Glutamatergic neuron (in vitro differentiated cells): ENCODE measurements around the gene CCNY. TPM values are rescaled to one million over a fixed set of nuclear protein-coding genes. Genes with fewer than 3 reads are reported as not detected.

Experiments
- DNase-seq: peaks from one replicate; pipeline ENCODE4 v3.0.0; 2022
- H3K27ac Mint-ChIP-seq: one replicate; pipeline ENCODE4 v1.8.0; 2020; ENCODE audit warnings: mild to moderate bottlenecking, mixed read lengths, inconsistent platforms; ENCODE audit not compliant: unreplicated experiment
- H3K27me3 Mint-ChIP-seq: one replicate; pipeline ENCODE4 v1.8.0; 2020; ENCODE audit warnings: mild to moderate bottlenecking, moderate library complexity, mixed read lengths, inconsistent platforms; ENCODE audit not compliant: unreplicated experiment
- H3K36me3 Mint-ChIP-seq: one replicate; pipeline ENCODE4 v1.8.0; 2020; ENCODE audit warnings: mild to moderate bottlenecking, mixed read lengths, inconsistent platforms; ENCODE audit not compliant: unreplicated experiment
- H3K4me1 Mint-ChIP-seq: one replicate; pipeline ENCODE4 v1.8.0; 2020; ENCODE audit warnings: mild to moderate bottlenecking, low read depth, mixed read lengths, inconsistent platforms; ENCODE audit not compliant: unreplicated experiment
- H3K4me3 Mint-ChIP-seq: one replicate; pipeline ENCODE4 v1.8.0; 2020; ENCODE audit warnings: mild to moderate bottlenecking, mixed read lengths, inconsistent platforms; ENCODE audit not compliant: unreplicated experiment
- H3K9me3 Mint-ChIP-seq: one replicate; pipeline ENCODE4 v1.8.0; 2020; ENCODE audit warnings: mild to moderate bottlenecking, moderate library complexity, mixed read lengths, inconsistent platforms; ENCODE audit not compliant: unreplicated experiment
- CTCF ChIP-seq: fragments of 200-600 bp; sonication (generic); IDR thresholded peaks from one replicate; pipeline ENCODE4 v1.5.0; 2021; ENCODE audit not compliant: partially characterized antibody, unreplicated experiment
- total RNA-seq: library from RNA; stranded (reverse); fragmentation: NEBNext Ultra II Directional; extraction: Animal tissue kit (Norgen Biotek cat#: 25700); gene quantifications from one replicate; pipeline ENCODE4 v1.2.1, GENCODE V29; 2021; ENCODE audit not compliant: unreplicated experiment

CCNY gene
- total RNA-seq, 1 donor from 2014 or later, result 219 TPM

GRCh38 chr10:35438718-35439571 lies 102.6 kb downstream of the CCNY start:
- peaks cover 17% of the 10 kb centered on the region for H3K36me3 Mint-ChIP-seq
- no peak overlapping the region for H3K4me3 Mint-ChIP-seq
- H3K27me3 Mint-ChIP-seq, result peaks cover 4% of the 10 kb centered on the region
- H3K4me1 Mint-ChIP-seq, result peaks cover 25% of the 10 kb centered on the region
- no peak for DNase-seq
- TF ChIP-seq CTCF, result no peak
- peaks cover 24% of the 10 kb centered on the region for H3K9me3 Mint-ChIP-seq
- no peak overlapping the region for H3K27ac Mint-ChIP-seq

- Mint-ChIP-seq H3K27ac (no peak overlapping the region), H3K36me3 (peaks cover 24% of the 10 kb centered on the region), H3K9me3 (peaks cover 26% of the 10 kb centered on the region), H3K4me3 (no peak overlapping the region), H3K4me1 (peaks cover 21% of the 10 kb centered on the region), H3K27me3 (peaks cover 9% of the 10 kb centered on the region)
- DNase-seq, result no peak
- no peak for TF ChIP-seq CTCF
Measured at GRCh38 chr10:35440016-35440415, 103.7 kb downstream of the CCNY start.

- peaks cover 30% of the 10 kb centered on the region for H3K36me3 Mint-ChIP-seq
- peaks cover 25% of the 10 kb centered on the region for H3K9me3 Mint-ChIP-seq
- DNase-seq, result no peak
- H3K4me3 Mint-ChIP-seq, result no peak overlapping the region
- H3K27me3 Mint-ChIP-seq, result peaks cover 12% of the 10 kb centered on the region
- H3K4me1 Mint-ChIP-seq, result peaks cover 28% of the 10 kb centered on the region
- H3K27ac Mint-ChIP-seq, result no peak overlapping the region
- no peak for TF ChIP-seq CTCF
Measured at GRCh38 chr10:35442028-35442427, 105.7 kb downstream of the CCNY start.

GRCh38 chr10:35442592-35442991 lies 106.3 kb downstream of the CCNY start:
- no peak for TF ChIP-seq CTCF
- peaks cover 30% of the 10 kb centered on the region for H3K36me3 Mint-ChIP-seq
- no peak overlapping the region for H3K27ac Mint-ChIP-seq
- no peak overlapping the region for H3K4me3 Mint-ChIP-seq
- H3K4me1 Mint-ChIP-seq, result peaks cover 31% of the 10 kb centered on the region
- peaks cover 26% of the 10 kb centered on the region for H3K9me3 Mint-ChIP-seq
- no peak for DNase-seq
- H3K27me3 Mint-ChIP-seq, result peaks cover 13% of the 10 kb centered on the region

- TF ChIP-seq CTCF, result no peak
- peaks cover 23% of the 10 kb centered on the region for H3K27me3 Mint-ChIP-seq
- H3K27ac Mint-ChIP-seq, result no peak overlapping the region
- peaks cover 29% of the 10 kb centered on the region for H3K36me3 Mint-ChIP-seq
- H3K4me1 Mint-ChIP-seq, result peaks cover 44% of the 10 kb centered on the region
- H3K4me3 Mint-ChIP-seq, result no peak overlapping the region
- H3K9me3 Mint-ChIP-seq, result peaks cover 35% of the 10 kb centered on the region
- DNase-seq, result no peak
Measured at GRCh38 chr10:35443858-35444257, 107.5 kb downstream of the CCNY start.
